NCI-H2196 treated with DMSO at 0.1 percent for 48 hours (cell line): ENCODE measurements around the gene DCC.

Experiments
- DNase-seq: peaks from one replicate; lab custom pipeline; 2025; ENCODE audit not compliant: unreplicated experiment; lab: John Stamatoyannopoulos, UW

The DCC gene

GRCh38 chr18:53147472-53147871 lies 807.5 kb downstream of the DCC start:
- no peak for DNase-seq

GRCh38 chr18:53148123-53148522 lies 808.1 kb downstream of the DCC start:
- DNase-seq = no peak

DNA sequence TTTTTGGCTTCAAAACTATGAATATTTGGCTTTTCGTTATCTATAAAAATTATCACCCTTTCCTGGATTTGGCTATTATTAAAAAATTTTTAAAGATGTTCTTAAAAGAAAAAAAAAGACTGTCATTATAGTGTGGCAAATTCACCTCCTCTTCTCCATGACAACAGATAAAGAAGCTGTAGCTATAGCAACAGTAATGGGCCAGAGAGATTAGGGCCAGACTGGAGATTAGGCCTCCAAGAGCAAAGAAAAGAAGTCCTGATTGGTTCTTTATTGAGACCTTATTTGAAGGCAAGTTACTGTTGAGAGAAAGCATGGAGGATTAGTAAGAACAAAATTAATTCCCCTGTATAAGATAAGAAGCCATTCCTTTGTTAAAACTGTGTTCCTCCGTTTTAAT lies 812.5 kb downstream of the DCC start:
- no peak for DNase-seq

DNA sequence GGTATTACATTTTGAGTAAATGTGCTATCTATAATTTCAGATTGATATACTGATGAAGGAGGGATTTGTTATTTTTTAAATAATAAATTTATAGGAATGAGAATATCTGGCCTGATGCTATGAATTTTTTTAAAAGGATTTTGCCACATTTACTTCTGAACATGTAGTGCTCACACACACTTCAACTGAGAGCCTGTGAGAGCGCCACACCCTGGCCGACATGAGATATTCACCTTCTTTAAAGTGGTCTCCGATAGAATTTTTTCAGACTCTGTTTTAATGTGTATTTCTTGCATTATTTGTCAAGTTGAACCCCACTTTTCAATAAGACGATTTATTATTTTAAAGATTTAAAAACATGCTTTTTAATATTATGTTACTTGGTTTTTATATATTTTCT lies 813.3 kb downstream of the DCC start:
- no peak for DNase-seq

DNA sequence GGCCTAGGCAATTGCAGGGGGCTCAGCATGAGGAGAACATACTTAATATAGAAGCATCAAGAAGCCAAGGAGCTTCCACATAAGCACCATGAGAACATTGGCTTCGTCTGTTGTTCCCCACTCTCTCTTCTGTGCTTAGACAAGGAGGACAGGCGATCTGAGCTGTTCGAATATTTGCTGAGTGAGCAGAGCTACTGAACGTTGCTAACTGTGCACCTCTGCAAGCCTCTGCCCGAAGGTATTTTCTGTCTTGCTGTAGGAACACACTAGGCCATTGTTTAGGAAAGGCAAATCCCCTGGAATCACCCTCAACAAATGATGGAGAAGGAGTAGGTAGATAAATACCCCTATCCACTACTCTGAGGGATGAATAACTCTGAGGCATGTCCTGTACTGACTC lies 813.8 kb downstream of the DCC start:
- DNase-seq = no peak

DNA sequence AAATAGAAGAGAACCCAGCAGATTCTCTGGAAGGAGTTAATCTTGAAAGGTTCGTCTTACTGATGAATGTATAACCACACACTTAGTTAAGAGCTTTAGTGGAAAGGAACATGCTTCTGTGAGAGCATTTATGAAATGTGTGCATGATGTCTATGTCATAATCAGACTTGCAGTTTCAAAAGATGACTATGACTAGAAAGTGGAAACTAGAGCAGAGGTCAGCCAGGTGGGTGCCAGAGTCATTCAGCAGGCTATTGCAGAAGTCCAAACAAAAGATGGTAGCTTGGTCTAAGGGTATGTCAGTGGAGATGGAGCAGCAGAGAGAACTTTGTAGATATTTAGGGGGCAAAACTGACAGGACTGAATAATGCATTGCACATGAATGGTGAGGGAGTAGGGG lies 825.8 kb downstream of the DCC start:
- no peak for DNase-seq

DNA sequence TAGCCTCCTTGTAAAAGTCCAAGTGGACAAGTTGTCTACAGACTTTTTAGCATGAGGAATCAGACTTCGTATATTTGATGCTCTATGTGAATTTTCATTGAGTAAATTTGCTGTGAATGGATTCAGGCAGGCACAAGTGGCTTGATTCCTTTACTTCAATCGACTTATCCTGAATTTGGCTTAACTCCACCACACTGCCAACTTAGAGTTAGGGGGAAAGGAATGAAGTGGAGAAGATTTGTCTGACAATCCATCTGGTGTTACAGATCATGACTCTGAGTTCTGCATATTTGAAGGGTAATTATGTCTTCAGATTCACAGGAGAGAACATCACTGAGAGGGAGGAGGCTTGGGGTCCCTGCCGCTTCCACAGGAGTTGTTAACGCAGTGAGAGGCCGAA lies 829.3 kb downstream of the DCC start:
- no peak for DNase-seq

GRCh38 chr18:53191634-53192033 lies 851.6 kb downstream of the DCC start:
- DNase-seq = no peak

DNA sequence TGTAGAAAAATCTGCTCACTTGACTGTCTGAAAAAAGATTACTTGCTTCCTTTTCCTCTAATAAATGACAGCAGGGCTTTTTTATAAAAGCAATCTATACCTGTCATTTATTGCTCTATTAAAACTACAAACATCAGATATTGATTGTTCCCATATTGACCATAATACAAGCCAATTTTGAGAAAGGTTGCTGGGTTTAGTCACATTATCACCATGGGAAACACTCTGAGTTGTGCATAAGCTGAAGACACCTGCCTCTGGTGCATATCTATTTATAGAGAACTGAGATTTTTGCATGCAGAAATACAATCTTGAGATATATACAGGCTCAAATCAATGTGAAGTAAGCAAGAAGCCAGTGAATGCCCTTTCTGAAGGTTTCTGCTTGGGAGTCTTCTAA lies 853.9 kb downstream of the DCC start:
- no peak for DNase-seq

DNA sequence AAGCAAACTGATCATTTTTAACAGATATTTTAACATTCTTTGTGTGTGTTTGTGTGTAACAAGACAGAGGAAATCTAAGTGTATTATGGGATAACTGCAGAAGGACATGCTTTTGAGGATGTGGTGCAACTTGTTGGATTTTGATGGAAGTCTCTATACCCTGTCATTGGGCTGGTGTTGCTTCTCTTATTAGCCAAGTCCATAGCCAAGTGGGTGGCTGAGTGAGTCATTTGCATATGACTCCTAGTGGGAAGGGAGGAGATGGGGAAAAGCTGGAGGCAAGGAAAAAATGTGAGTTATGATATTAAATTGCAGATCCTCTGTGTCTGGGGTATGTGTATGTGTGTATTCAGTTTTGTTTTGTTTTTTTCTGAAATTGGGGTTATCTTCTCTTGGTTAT lies 879.9 kb downstream of the DCC start:
- DNase-seq = no peak

GRCh38 chr18:53224128-53224778 lies 884.3 kb downstream of the DCC start:
- no peak for DNase-seq

GRCh38 chr18:53225567-53226325 lies 885.7 kb downstream of the DCC start:
- no peak for DNase-seq

DNA sequence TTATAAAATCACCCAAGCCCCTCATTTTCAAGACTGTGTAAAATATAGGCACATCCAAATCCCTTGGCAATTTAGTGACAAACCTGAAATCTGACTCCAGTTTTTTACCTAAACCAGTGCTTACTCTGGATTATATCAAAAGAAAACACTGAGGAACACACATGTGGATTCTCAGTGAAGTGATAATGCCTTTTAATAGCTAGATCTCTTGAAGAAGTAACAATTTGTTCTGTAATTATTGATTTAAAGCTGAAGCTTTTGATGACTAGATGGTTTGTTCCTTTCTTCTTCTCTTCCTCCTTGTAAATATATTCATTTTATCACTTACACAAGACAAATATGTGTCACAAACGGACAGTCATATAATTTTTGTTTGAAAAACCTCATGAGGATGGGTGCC lies 894.6 kb downstream of the DCC start:
- DNase-seq = no peak

DNA sequence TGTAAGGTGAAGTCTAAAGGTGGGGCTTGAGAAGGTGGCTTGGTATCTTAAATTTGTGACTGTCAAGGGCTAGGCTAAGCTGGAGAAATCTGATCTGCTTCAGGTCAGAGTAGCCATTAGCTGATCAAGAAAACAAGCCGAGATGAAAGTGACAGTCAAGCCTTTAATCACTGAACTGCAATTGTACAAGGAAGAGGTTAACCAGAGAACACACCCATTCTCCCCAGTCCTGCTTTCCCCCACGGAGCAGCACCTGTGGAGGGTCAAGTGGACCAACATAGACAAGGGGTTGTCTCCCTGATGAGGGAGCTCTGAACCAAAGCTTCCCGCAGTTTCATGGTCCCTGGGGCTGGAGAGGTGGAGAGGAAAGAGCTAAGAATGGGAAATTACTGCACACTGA lies 901.2 kb downstream of the DCC start:
- DNase-seq = no peak

- no peak for DNase-seq
Observed at GRCh38 chr18:53253789-53254188, 913.8 kb downstream of the DCC start.

DNA sequence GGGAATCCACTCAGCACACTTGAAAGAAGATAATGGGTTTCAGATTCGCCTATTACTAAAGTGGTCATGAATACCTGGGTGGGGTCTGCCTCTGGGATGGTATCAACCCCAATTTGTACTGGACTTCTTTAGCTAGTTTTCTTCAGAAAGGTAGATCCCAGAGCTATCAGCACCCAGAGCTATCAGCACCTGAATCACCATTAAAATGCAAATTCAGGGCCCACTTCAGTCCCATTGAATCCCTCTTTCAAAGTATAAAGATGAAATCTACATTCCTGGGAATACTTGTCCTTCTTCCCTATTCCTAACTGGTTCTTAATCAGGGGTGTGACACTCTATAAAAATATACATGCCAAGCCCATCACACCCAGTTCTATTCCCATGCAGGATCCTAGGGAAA lies 914.3 kb downstream of the DCC start:
- DNase-seq = no peak

DNA sequence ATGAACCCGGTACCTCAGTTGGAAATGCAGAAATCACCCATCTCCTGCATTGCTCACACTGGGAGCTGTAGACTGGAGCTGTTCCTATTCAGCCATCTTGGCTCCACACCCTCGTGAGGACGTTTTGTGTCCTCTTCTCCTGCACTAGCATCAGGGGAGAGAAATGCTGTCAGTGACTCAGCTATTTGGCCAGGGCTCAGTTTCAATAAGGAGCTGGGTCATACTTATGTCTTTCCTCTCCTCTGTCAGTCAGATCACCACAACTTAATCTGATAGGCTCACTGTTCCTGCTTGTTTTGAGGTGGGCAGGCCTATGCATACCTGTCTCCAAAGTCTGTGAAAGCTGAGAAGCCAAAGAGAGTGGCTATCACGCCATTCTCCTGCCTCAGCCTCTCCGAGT lies 921.2 kb downstream of the DCC start:
- no peak for DNase-seq

- no peak for DNase-seq
Observed at GRCh38 chr18:53266850-53267249, 926.9 kb downstream of the DCC start.

DNA sequence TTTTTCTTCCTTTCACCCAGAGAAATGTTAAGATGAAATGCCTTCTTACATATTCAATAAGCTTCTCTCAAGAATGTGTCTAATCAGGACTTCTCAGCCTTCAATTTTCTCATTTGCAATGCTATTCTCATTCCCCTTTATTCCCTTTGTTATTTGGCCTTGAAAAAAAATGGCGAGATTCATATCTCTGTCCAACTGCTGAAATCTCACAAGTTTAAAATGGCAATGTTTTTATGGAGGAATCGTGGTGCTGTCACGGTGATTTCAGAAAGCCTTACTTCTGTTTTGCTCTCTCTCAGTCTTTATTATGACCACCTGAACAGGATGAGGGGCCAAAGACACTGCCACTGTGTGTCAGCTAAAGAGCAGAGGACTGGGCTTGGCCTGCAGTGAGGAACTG lies 928.5 kb downstream of the DCC start:
- DNase-seq = no peak

DNA sequence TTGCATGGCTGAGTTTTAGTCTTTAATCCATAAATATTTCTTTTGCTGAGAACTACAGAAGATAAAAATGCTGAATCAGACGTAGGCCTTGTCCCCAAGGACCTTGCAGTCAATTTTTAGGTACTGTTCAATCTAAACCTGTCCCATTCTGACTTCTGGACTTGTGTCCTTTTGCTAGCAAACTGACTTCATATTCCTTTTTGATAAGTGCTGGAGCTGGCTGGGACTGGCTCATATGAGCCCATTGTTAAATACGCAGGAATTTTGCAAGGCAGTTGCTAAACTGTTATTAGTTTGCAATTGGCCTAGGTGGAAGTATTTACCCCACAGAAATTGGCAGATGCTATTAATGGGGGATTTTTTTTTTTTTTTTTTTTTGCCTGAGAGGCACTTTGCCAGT lies 941.4 kb downstream of the DCC start:
- DNase-seq = no peak

- no peak for DNase-seq
Observed at GRCh38 chr18:53283708-53284107, 943.7 kb downstream of the DCC start.

- DNase-seq = no peak
Observed at GRCh38 chr18:53305461-53305860, 965.5 kb downstream of the DCC start.

- DNase-seq = no peak
Observed at GRCh38 chr18:53319628-53320027, 979.6 kb downstream of the DCC start.
